Lung (tissue), 12 donors: ENCODE measurements around the gene MAPK8IP3. TPM values are rescaled to one million over a fixed set of nuclear protein-coding genes. Genes with fewer than 3 reads are reported as not detected.

Experiments used
- ATAC-seq: fragments of 200-7000 bp; cut with Tn5 transposase; one replicate; pipeline ENCODE4 v1.9.1; 2020; ENCODE audit warnings: moderate number of reproducible peaks; ENCODE audit not compliant: insufficient read depth, low FRiP score
- DNase-seq, 3 donors: peaks; one replicate each; pipeline ENCODE4 v3.0.0-alpha.2; 2013 to 2017
- H3K27ac ChIP-seq, 2 donors: one replicate each; pipeline ENCODE4 v1.5.1; 2013; ENCODE audit warnings: mild to moderate bottlenecking in 2 of 2, moderate library complexity in 2 of 2, control low read depth in 1 of 2, inconsistent platforms in 1 of 2, low read depth in 1 of 2, low read length in 1 of 2
- H3K27me3 ChIP-seq, 3 donors: one replicate each; pipeline ENCODE4 v1.5.1; 2013; ENCODE audit warnings: low read length in 2 of 3; ENCODE audit not compliant: control insufficient read depth in 3 of 3, insufficient read depth in 3 of 3
- H3K36me3 ChIP-seq, 4 donors: one replicate each; pipeline ENCODE4 v1.5.1; 2013; ENCODE audit warnings: low read length in 4 of 4, mild to moderate bottlenecking in 1 of 4, moderate library complexity in 1 of 4; ENCODE audit not compliant: control insufficient read depth in 4 of 4, insufficient read depth in 4 of 4
- H3K4me1 ChIP-seq, 5 donors: one replicate each; pipeline ENCODE4 v1.5.1; 2013; ENCODE audit warnings: low read length in 5 of 5, mild to moderate bottlenecking in 2 of 5, moderate library complexity in 1 of 5; ENCODE audit not compliant: control insufficient read depth in 5 of 5, insufficient read depth in 5 of 5
- H3K4me3 ChIP-seq: one replicate; pipeline ENCODE4 v1.5.1; 2013; ENCODE audit warnings: mild to moderate bottlenecking, control low read depth, moderate library complexity
- H3K9ac ChIP-seq, 2 donors: one replicate each; pipeline ENCODE4 v1.5.1; 2013; ENCODE audit warnings: low read length in 2 of 2, control low read depth in 1 of 2; ENCODE audit not compliant: insufficient read depth in 1 of 2
- H3K9me3 ChIP-seq, 4 donors: one replicate each; pipeline ENCODE4 v1.5.1; 2013; ENCODE audit warnings: low read length in 3 of 4, mild to moderate bottlenecking in 1 of 4, moderate library complexity in 1 of 4; ENCODE audit not compliant: control insufficient read depth in 4 of 4, insufficient read depth in 3 of 4
- CTCF ChIP-seq: IDR thresholded peaks from 2 replicates; pipeline ENCODE4 v1.5.1; 2012; ENCODE audit warnings: mild to moderate bottlenecking; ENCODE audit errors: control extremely low read depth, extremely low read depth
- whole genome bisulfite sequencing, 2 donors: extraction: QIAGEN DNeasy Blood & Tissue Kit; methylation state at CpG; one replicate each; pipeline ENCODE4 v1.1.7; 2013; 5-methylcytosine and 5-hydroxymethylcytosine counted together
- polyA plus RNA-seq, 2 donors: library from polyadenylated mRNA; stranded (reverse); fragments of 200-250 nt; gene quantifications; one replicate each; pipeline ENCODE4 v1.2.1, GENCODE V29; 2013
- total RNA-seq, 2 donors: library from RNA; depleted of rRNA in 1 of 2; stranded (reverse); fragments of >200 nt in 1 of 2; gene quantifications; one replicate each; pipeline ENCODE4 v1.2.1, GENCODE V29; 2014 to 2021
- donor health status: control.
- donor health status: control.
- donor health status: Bipolar disorder and iron deficiency.
- donor health status: healthy.
- donor health status: DM: yes; HTN: yes; CAD: no.

MAPK8IP3 gene
- total and polyA plus RNA-seq, 4 donors: 40.3 to 76.7 (median 63.6) TPM

- WGBS, 2 donors: 94 to 96% methylated on average over 37 of the region's 37 CpGs
- Histone ChIP-seq H3K36me3 (peaks cover 0 to 46% (median 14%) of the 10 kb centered on the region in 4 donors), H3K4me3 (no peak overlapping the region), H3K27ac (no peak overlapping the region), H3K4me1 (no peaks in the 10 kb centered on the region), H3K27me3 (no peaks in the 10 kb centered on the region), H3K9me3 (no peaks in the 10 kb centered on the region), H3K9ac (no peak overlapping the region)
- no peak for TF ChIP-seq CTCF
- DNase-seq (no peak), ATAC-seq (no peak)
Observed at GRCh38 chr16:1757714-1758461, 51.9 kb downstream of the MAPK8IP3 start.

- DNase-seq (no peak), ATAC-seq (no peak)
- peaks cover 0 to 53% (median 14%) of the 10 kb centered on the region in 4 donors for H3K36me3 ChIP-seq
- 94 to 97% methylated on average over 18 of the region's 18 CpGs for WGBS, 2 donors
- no peak overlapping the region for H3K27ac ChIP-seq
- H3K4me3 ChIP-seq: no peak overlapping the region
- no peak for TF ChIP-seq CTCF
- H3K9ac ChIP-seq: no peak overlapping the region
- H3K9me3 ChIP-seq: no peaks in the 10 kb centered on the region
- no peaks in the 10 kb centered on the region for H3K27me3 ChIP-seq
- no peaks in the 10 kb centered on the region for H3K4me1 ChIP-seq
Observed at GRCh38 chr16:1758923-1759322, 52.9 kb downstream of the MAPK8IP3 start.

GRCh38 chr16:1759511-1759910 lies 53.5 kb downstream of the MAPK8IP3 start:
- 95 to 98% methylated on average over 17 to 21 of the region's 21 CpGs for WGBS, 2 donors
- TF ChIP-seq CTCF: no peak
- Histone ChIP-seq H3K4me3 (no peak overlapping the region), H3K4me1 (no peaks in the 10 kb centered on the region), H3K27ac (no peak overlapping the region), H3K36me3 (peaks cover 0 to 55% (median 17%) of the 10 kb centered on the region in 4 donors), H3K9ac (no peak overlapping the region), H3K9me3 (no peaks in the 10 kb centered on the region), H3K27me3 (no peaks in the 10 kb centered on the region)
- no peak for DNase-seq
- no peak for ATAC-seq

- 95% methylated on average over 14 to 15 of the region's 15 CpGs for WGBS, 2 donors
Observed at GRCh38 chr16:1760911-1761310, 54.9 kb downstream of the MAPK8IP3 start.

More at GRCh38 chr16:1760911-1761310, 54.9 kb downstream of the MAPK8IP3 start:
- no peak for ATAC-seq
- no peak for DNase-seq
- Histone ChIP-seq H3K27me3 (no peaks in the 10 kb centered on the region), H3K9ac (no peak overlapping the region), H3K27ac (no peak overlapping the region), H3K4me1 (no peaks in the 10 kb centered on the region), H3K4me3 (no peak overlapping the region), H3K9me3 (no peaks in the 10 kb centered on the region), H3K36me3 (peaks cover 0 to 67% (median 23%) of the 10 kb centered on the region in 4 donors)
- no peak for TF ChIP-seq CTCF
